GM23248 (cell line): ENCODE measurements around the gene FAM193A. TPM values are rescaled to one million over a fixed set of nuclear protein-coding genes. Genes with fewer than 3 reads are reported as not detected.

Experiments
- DNase-seq: peaks from one replicate; pipeline ENCODE4 v3.0.0-alpha.2; 2015
- H2AFZ ChIP-seq: fragments of 200-600 bp; sonication (generic); 2 replicates; pipeline ENCODE4 v1.6.1; 2016; ENCODE audit warnings: antibody characterized with exemption
- H3F3A ChIP-seq: fragments of 200-600 bp; sonication (generic); 2 replicates; pipeline ENCODE4 v1.6.1; 2016; ENCODE audit warnings: mild to moderate bottlenecking, antibody characterized with exemption, mixed run types; ENCODE audit not compliant: insufficient read depth
- H3K27ac ChIP-seq: fragments of 200-600 bp; sonication (generic); 2 replicates; pipeline ENCODE4 v1.5.1; 2016; ENCODE audit warnings: mild to moderate bottlenecking
- H3K27me3 ChIP-seq: fragments of 200-600 bp; sonication (generic); replicated peaks from 2 replicates; pipeline ENCODE4 v1.6.1; 2016; ENCODE audit warnings: mild to moderate bottlenecking; ENCODE audit not compliant: insufficient read depth
- H3K36me3 ChIP-seq: fragments of 200-600 bp; sonication (generic); 2 replicates; pipeline ENCODE4 v1.6.1; 2016; ENCODE audit warnings: low read depth, mild to moderate bottlenecking
- H3K4me1 ChIP-seq: fragments of 200-600 bp; sonication (generic); 2 replicates; pipeline ENCODE4 v1.6.1; 2016; ENCODE audit warnings: mild to moderate bottlenecking; ENCODE audit not compliant: insufficient read depth
- H3K4me2 ChIP-seq: fragments of 200-600 bp; sonication (generic); one replicate; pipeline ENCODE4 v1.6.1; 2016; ENCODE audit warnings: mild to moderate bottlenecking; ENCODE audit not compliant: unreplicated experiment
- H3K4me3 ChIP-seq: fragments of 200-600 bp; sonication (generic); 2 replicates; pipeline ENCODE4 v1.5.1; 2016; ENCODE audit warnings: mild to moderate bottlenecking
- H3K79me2 ChIP-seq: fragments of 200-600 bp; sonication (generic); 2 replicates; pipeline ENCODE4 v1.6.1; 2016; ENCODE audit warnings: mild to moderate bottlenecking; ENCODE audit not compliant: insufficient read depth
- H3K9ac ChIP-seq: fragments of 200-600 bp; sonication (generic); 2 replicates; pipeline ENCODE4 v1.6.1; 2016; ENCODE audit warnings: mild to moderate bottlenecking
- H3K9me2 ChIP-seq: fragments of 200-600 bp; sonication (generic); 2 replicates; pipeline ENCODE4 v1.6.1; 2016; ENCODE audit warnings: mixed run types, mild to moderate bottlenecking, moderate library complexity; ENCODE audit not compliant: insufficient read depth
- H3K9me3 ChIP-seq: fragments of 200-600 bp; sonication (generic); one replicate; pipeline ENCODE4 v1.6.1; 2017; ENCODE audit warnings: low read depth
- H4K20me1 ChIP-seq: fragments of 200-600 bp; sonication (generic); 2 replicates; pipeline ENCODE4 v1.6.0; 2016; ENCODE audit not compliant: insufficient read depth
- EZH2 ChIP-seq: fragments of 200-600 bp; sonication (generic); IDR thresholded peaks from 2 replicates; pipeline ENCODE4 v1.6.1; 2018; ENCODE audit warnings: antibody characterized with exemption, mild to moderate bottlenecking; ENCODE audit not compliant: insufficient read depth, poor library complexity, severe bottlenecking
- EZH2phosphoT487 ChIP-seq: fragments of 200-600 bp; sonication (generic); IDR thresholded peaks from 2 replicates; pipeline ENCODE4 v1.6.1; 2018; ENCODE audit warnings: antibody characterized with exemption, moderate library complexity, mild to moderate bottlenecking, low read depth; ENCODE audit not compliant: insufficient read depth
- WGBS, 2 experiments: methylation state at CpG; one replicate each; pipeline ENCODE4 v1.1.6; 2015 to 2017; ENCODE audit warnings: low lambda C conversion rate in 2 of 2, low coverage in 1 of 2; ENCODE audit errors: missing lambda C conversion rate in 2 of 2; 5-methylcytosine and 5-hydroxymethylcytosine counted together
- in situ Hi-C: fragments of 300-500 bp; cut with MboI; formaldehyde crosslinking; loops from 2 replicates; pipeline ENCODE4 v1.15.0; 2020
- polyA plus RNA-seq: library from polyadenylated mRNA; unstranded; fragments of >200 nt; fragmentation: Nextera tagmentation; extraction: Ambion mirVana; gene quantifications from 2 replicates; pipeline ENCODE4 v1.2.1, GENCODE V29; 2016
- total RNA-seq: library from RNA; depleted of rRNA; stranded (reverse); fragments of >200 nt; shearing (Covaris generic); gene quantifications from 2 replicates; pipeline ENCODE4 v1.2.3, GENCODE V29; 2014

FAM193A gene
- total and polyA plus RNA-seq, 2 experiments from 2014 or later: 5.0 to 19.0 TPM

DNA sequence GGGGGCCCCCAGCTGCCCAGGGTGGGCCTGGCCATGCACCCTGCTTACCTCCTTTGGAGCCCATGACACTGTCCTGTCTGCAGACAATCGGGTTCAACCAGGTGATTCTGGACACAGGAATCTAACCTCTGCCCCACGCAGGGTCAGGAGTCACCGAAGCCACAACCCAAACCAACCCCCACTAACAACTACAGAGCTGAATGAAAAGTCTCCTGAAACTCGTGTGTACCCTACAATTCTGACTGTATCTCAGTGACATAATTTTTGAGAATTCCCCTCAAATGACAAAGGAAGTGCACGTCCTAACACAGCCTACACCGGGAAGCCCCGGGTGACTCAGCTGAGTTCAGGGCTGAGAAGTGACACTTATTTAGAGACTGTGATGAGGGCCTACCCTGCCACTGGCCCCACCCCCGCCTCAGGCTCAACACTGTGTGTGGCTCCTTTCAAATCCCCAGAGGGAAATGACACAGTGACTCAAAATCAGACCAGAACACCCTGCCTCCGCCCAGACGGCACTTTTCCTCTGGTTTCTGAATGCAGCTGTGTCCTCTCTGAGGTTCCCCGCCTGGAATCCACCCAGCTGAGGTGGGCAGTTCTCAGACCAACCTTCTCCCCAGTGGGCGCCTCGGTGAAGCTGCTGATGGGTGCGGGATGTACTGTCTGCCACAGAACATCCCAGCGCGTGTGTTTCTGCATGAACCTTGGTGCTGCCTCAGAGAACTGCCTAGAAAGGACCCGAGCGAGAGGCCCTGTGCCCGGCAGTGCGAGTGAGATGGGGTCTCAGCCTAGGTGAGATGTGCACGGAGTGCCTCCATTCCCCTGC, 209.7 kb downstream of the FAM193A start:
- Histone ChIP-seq H3K4me1 (peaks cover 18% of the 10 kb centered on the region), H3K9me3 (no peaks in the 10 kb centered on the region), H3K9ac (peak overlapping the region; percentile 29; the same call in 1 of the 2 replicates), H3K27me3 (no peaks in the 10 kb centered on the region), H3K27ac (peak overlapping the region; percentile 37), H3K79me2 (peaks cover 26% of the 10 kb centered on the region), H2AFZ (no peak overlapping the region), H3K4me3 (no peak overlapping the region), H3K36me3 (no peaks in the 10 kb centered on the region; the same call in 1 of the 2 replicates), H3F3A (peaks cover 6% of the 10 kb centered on the region; the same call in 1 of the 2 replicates), H4K20me1 (no peaks in the 10 kb centered on the region), H3K9me2 (no peaks in the 10 kb centered on the region), H3K4me2 (no peak overlapping the region)
- TF ChIP-seq EZH2 (no peak), EZH2phosphoT487 (no peak)
- peak; percentile 76 for DNase-seq
- 54 to 56% methylated on average over 21 of the region's 21 CpGs for WGBS, 2 experiments
- in situ Hi-C loops: no loop called here

DNA sequence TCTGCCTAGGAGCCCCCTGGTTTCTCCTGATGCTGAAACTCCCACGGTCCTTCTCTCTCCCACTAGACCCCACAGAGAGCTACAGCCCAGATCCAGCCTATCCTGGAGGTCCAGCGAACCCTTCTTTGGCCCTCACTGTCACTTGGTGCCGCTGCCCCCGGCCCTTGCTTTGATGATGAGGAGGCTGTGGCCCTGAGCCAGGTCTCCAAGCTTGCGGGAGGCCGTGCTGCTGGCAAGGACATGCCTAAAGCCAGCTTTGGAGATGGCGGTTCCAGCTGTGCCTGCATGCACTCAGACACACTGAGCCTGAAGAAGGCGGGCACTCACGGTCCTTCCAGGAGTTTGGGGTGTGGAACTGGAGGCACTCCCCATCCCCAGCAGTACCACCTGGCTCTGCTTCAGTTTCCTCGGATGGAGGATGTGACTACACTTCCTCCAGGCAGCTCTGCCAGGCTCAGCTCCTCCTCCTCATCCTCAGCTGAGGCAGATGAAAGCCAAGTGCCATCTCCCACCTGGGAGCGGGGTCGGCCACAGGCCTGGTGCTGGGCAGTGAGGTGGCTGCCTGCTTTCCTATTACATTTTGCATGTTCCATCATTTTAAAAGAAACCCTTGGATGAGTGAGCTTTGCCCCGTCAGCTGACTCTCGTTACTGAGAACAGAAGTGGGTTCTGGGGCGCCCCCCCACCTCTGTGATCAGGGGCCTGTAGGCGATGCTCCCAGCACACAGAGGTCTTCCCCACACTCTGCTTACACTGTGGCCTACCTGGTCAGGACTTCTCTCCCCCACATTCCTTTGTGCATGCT, 210.6 kb downstream of the FAM193A start:
- TF ChIP-seq EZH2 (no peak), EZH2phosphoT487 (no peak)
- H3K9me2 ChIP-seq: no peaks in the 10 kb centered on the region
- H3K79me2 ChIP-seq: peaks cover 35% of the 10 kb centered on the region
- no peak for DNase-seq
- peaks cover 12% of the 10 kb centered on the region for H3K4me1 ChIP-seq
- H3K9ac ChIP-seq: no peak overlapping the region
- H2AFZ ChIP-seq: no peak overlapping the region
- no peaks in the 10 kb centered on the region for H4K20me1 ChIP-seq
- in situ Hi-C loops: no loop called here
- H3K27me3 ChIP-seq: no peaks in the 10 kb centered on the region
- WGBS, 2 experiments: 83 to 86% methylated on average over 16 of the region's 16 CpGs
- H3K9me3 ChIP-seq: no peaks in the 10 kb centered on the region
- no peak overlapping the region for H3K4me3 ChIP-seq
- H3K36me3 ChIP-seq: no peaks in the 10 kb centered on the region; the same call in 1 of the 2 replicates
- H3K4me2 ChIP-seq: no peak overlapping the region
- H3K27ac ChIP-seq: no peak overlapping the region
- H3F3A ChIP-seq: peaks cover 6% of the 10 kb centered on the region; the same call in 1 of the 2 replicates

- 85% methylated on average over 19 of the region's 19 CpGs for WGBS, 2 experiments
Observed at GRCh38 chr4:2750719-2751605, 214.5 kb downstream of the FAM193A start.

GRCh38 chr4:2753436-2753835, 217.0 kb downstream of the FAM193A start:
- H3K79me2 ChIP-seq: peaks cover 73% of the 10 kb centered on the region
- H3F3A ChIP-seq: no peaks in the 10 kb centered on the region
- H4K20me1 ChIP-seq: no peaks in the 10 kb centered on the region
- H3K4me2 ChIP-seq: no peak overlapping the region
- in situ Hi-C loops: no loop called here
- H3K4me3 ChIP-seq: no peak overlapping the region
- no peaks in the 10 kb centered on the region for H3K9me2 ChIP-seq
- no peaks in the 10 kb centered on the region for H3K27me3 ChIP-seq
- 98 to 100% methylated on average over 4 of the region's 4 CpGs for WGBS, 2 experiments
- no peak overlapping the region for H3K27ac ChIP-seq
- DNase-seq: no peak
- no peak overlapping the region for H2AFZ ChIP-seq
- H3K9me3 ChIP-seq: no peaks in the 10 kb centered on the region
- no peaks in the 10 kb centered on the region; the same call in 1 of the 2 replicates for H3K4me1 ChIP-seq
- no peaks in the 10 kb centered on the region for H3K36me3 ChIP-seq
- H3K9ac ChIP-seq: no peak overlapping the region
- TF ChIP-seq EZH2: no peak
- no peak for TF ChIP-seq EZH2phosphoT487

More at GRCh38 chr4:2750719-2751605, 214.5 kb downstream of the FAM193A start:
- Histone ChIP-seq H3F3A (peaks cover 6% of the 10 kb centered on the region; the same call in 1 of the 2 replicates), H2AFZ (no peak overlapping the region), H3K79me2 (peaks cover 73% of the 10 kb centered on the region), H3K27ac (no peak overlapping the region), H3K9me3 (no peaks in the 10 kb centered on the region), H3K36me3 (no peaks in the 10 kb centered on the region), H3K27me3 (no peaks in the 10 kb centered on the region), H4K20me1 (no peaks in the 10 kb centered on the region), H3K4me3 (no peak overlapping the region), H3K9ac (no peak overlapping the region), H3K9me2 (no peaks in the 10 kb centered on the region), H3K4me2 (no peak overlapping the region), H3K4me1 (peaks cover 8% of the 10 kb centered on the region)
- in situ Hi-C loops: no loop called here
- no peak for DNase-seq
- TF ChIP-seq EZH2: no peak
